Calu3 (cell line): ENCODE results near the gene CDYL. TPM values are rescaled to one million over a fixed set of nuclear protein-coding genes. Genes with fewer than 3 reads are reported as not detected.

Experiments used
- BruUV-seq: library from RNA; stranded (reverse); fragments of 400-500 nt; replicated peaks from 2 replicates; lab custom pipeline; 2021; lab: Mats Ljungman, UMichigan
- CTCF ChIA-PET: fragments of 300-600 bp; sonication (Branson Sonifier 250); formaldehyde crosslinking; loops from one replicate; lab custom pipeline; 2022; ENCODE audit warnings: antibody characterized with exemption; lab: Charles Lee
- DNase-seq: peaks from one replicate; pipeline ENCODE4 v3.0.0; 2022
- H3K27ac Mint-ChIP-seq: one replicate; pipeline ENCODE4 v1.8.0; 2022; ENCODE audit warnings: mixed read lengths; ENCODE audit not compliant: unreplicated experiment
- H3K27me3 Mint-ChIP-seq: one replicate; pipeline ENCODE4 v1.8.0; 2022; ENCODE audit warnings: mixed read lengths; ENCODE audit not compliant: unreplicated experiment
- H3K36me3 Mint-ChIP-seq: one replicate; pipeline ENCODE4 v1.8.0; 2022; ENCODE audit warnings: mild to moderate bottlenecking, moderate library complexity, mixed read lengths; ENCODE audit not compliant: insufficient read depth, unreplicated experiment
- H3K4me1 Mint-ChIP-seq: one replicate; pipeline ENCODE4 v1.8.0; 2022; ENCODE audit warnings: mild to moderate bottlenecking, low read depth, mixed read lengths; ENCODE audit not compliant: unreplicated experiment
- H3K4me3 Mint-ChIP-seq: one replicate; pipeline ENCODE4 v1.8.0; 2022; ENCODE audit warnings: mild to moderate bottlenecking, low read depth, moderate library complexity, mixed read lengths; ENCODE audit not compliant: unreplicated experiment
- H3K9me3 Mint-ChIP-seq: one replicate; pipeline ENCODE4 v1.8.0; 2022; ENCODE audit warnings: low read depth, mixed read lengths; ENCODE audit not compliant: unreplicated experiment
- CTCF ChIP-seq: fragments of 200-600 bp; IDR thresholded peaks from one replicate; pipeline ENCODE4 v1.8.0; 2022; ENCODE audit warnings: antibody characterized with exemption; ENCODE audit not compliant: unreplicated experiment
- intact Hi-C: fragments of 100-400 bp; cut with micrococcal nuclease; formaldehyde crosslinking; loops from one replicate; pipeline ENCODE4 v1.10.0; 2022; ENCODE audit not compliant: unreplicated experiment
- total RNA-seq: library from RNA; stranded (reverse); gene quantifications from 2 replicates; pipeline ENCODE4 v1.2.3, GENCODE V29; 2022

Gene CDYL
- total RNA-seq, 1 experiment from 2014 or later: 48.9 TPM

GRCh38 chr6:4935486-4935885 is 159.3 kb downstream of the CDYL start:
- Mint-ChIP-seq H3K27ac (no peak overlapping the region), H3K36me3 (no peaks in the 10 kb centered on the region), H3K9me3 (no peaks in the 10 kb centered on the region), H3K27me3 (no peaks in the 10 kb centered on the region), H3K4me3 (no peak overlapping the region), H3K4me1 (peaks cover 25% of the 10 kb centered on the region)
- no peak for TF ChIP-seq CTCF
- BruUV-seq: no TSS peak
- DNase-seq: no peak
- intact Hi-C loops: no loop called here
- CTCF ChIA-PET: no interaction called here

GRCh38 chr6:4935975-4936680 is 159.9 kb downstream of the CDYL start:
- Mint-ChIP-seq H3K4me1 (peaks cover 18% of the 10 kb centered on the region), H3K4me3 (no peak overlapping the region), H3K9me3 (no peaks in the 10 kb centered on the region), H3K36me3 (no peaks in the 10 kb centered on the region), H3K27me3 (no peaks in the 10 kb centered on the region), H3K27ac (no peak overlapping the region)
- intact Hi-C loops: loop anchor here (1.0 kb wide), 2 partner anchors 162 to 623 kb away; no protein-coding TSS in a partner anchor
- no TSS peak for BruUV-seq
- no peak for TF ChIP-seq CTCF
- CTCF ChIA-PET: no interaction called here
- no peak for DNase-seq

GRCh38 chr6:4936681-4937041 is 160.5 kb downstream of the CDYL start:
- no TSS peak for BruUV-seq
- DNase-seq: no peak
- Mint-ChIP-seq H3K27me3 (no peaks in the 10 kb centered on the region), H3K4me3 (no peak overlapping the region), H3K36me3 (no peaks in the 10 kb centered on the region), H3K9me3 (no peaks in the 10 kb centered on the region), H3K27ac (no peak overlapping the region), H3K4me1 (peaks cover 15% of the 10 kb centered on the region)
- intact Hi-C loops: loop anchor here (1.0 kb wide), 2 partner anchors 162 to 623 kb away; no protein-coding TSS in a partner anchor
- CTCF ChIA-PET: no interaction called here
- TF ChIP-seq CTCF: peak; percentile 33

GRCh38 chr6:4937414-4937813 is 161.2 kb downstream of the CDYL start:
- intact Hi-C loops: no loop called here
- no peak overlapping the region for H3K27ac Mint-ChIP-seq
- H3K4me1 Mint-ChIP-seq: peaks cover 19% of the 10 kb centered on the region
- H3K36me3 Mint-ChIP-seq: no peaks in the 10 kb centered on the region
- no TSS peak for BruUV-seq
- no peak for DNase-seq
- CTCF ChIA-PET: no interaction called here
- no peak overlapping the region for H3K4me3 Mint-ChIP-seq
- no peaks in the 10 kb centered on the region for H3K9me3 Mint-ChIP-seq
- no peaks in the 10 kb centered on the region for H3K27me3 Mint-ChIP-seq
- TF ChIP-seq CTCF: no peak
